GM18505 (cell line): ENCODE data around the gene REX1BD.

Source experiments
- ATAC-seq: cut with Tn5 transposase; IDR thresholded peaks from one replicate; pipeline ENCODE4 v1.9.1; 2021; ENCODE audit not compliant: unreplicated experiment
- POLR2A ChIP-seq: IDR thresholded peaks from 4 replicates; pipeline ENCODE4 v1.6.1; 2011; ENCODE audit warnings: borderline replicate concordance; ENCODE audit not compliant: insufficient read depth, insufficient read length; ENCODE audit errors: extremely low read depth

Gene REX1BD

DNA sequence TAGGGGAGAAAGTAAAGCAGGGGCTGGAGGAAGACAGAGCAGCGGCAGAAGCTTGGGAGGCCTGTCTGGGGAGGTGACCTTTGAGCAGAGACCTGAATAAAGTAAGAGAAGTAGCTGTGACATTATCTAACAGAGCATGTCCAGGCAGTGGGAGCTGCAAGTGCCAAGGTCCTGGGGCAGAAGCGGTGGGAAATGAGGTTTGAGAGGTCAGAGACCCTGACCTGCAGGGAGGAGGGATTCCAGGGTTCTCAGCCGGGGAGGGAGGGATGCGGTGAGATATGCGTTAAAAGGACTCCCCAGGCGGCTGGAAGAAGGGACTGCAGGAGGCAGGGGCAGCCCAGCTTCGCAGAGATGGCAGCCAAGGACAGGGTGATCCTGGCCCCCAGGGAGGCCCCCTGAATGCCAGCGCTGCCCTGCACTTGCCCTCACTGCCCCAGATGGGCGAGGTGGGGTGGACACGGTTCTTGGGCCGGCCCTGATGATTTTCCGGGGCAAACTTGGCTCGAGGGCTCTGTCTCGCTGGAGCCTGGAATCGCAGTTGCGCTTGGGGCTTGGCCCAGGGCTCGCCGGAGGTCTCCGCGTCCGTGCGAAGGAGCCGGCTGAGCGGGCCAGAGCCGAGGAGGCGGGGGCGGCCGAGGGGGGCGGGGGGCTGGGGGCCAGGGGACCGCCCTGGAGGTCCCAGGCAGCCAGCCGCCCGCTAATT lies 14.8 kb downstream of the REX1BD start:
- TF ChIP-seq POLR2A: no peak
- ATAC-seq: no peak

DNA sequence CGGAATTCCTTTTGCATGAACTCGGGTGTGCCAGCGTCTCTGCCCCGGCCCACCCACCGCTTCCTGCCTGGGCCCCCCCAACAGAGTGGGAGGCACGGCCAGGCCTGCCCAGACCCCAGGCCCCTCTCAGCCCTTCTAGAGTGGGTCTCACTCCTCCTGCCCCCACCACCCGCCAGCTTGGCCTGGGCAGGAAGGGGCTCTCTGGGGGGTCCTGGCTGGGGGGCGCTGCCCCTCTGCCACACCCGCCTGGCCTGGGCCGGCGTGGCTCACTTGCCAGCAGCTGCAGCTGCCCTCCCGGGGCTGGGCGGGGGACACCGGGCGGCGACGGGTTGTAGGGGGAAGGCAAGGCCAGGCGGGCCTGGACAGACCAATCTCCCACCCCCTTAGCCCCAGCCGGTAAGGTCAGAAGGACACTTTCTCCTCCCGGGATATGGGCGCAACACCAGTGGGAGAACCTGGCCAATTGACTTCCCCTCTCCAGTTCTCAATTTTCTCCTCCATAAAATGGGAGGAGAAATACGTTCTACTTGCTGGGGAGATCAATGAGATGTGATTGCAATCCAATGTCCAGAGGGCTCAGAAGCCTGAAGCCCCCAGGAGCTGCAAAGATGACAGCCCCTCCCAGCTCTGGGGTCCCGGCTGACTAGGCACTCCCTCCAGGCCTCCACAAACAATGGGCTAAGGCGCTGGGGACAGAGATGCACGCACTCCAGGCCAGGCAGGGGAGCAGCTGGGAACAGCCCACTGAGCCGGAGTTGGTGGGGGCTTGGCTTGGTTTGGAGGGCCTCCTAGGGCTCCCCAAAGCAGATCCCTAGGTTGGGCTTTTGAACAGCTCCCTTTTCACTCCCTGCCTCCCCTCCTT lies 15.6 kb downstream of the REX1BD start:
- ATAC-seq: no peak
- TF ChIP-seq POLR2A: no peak

DNA sequence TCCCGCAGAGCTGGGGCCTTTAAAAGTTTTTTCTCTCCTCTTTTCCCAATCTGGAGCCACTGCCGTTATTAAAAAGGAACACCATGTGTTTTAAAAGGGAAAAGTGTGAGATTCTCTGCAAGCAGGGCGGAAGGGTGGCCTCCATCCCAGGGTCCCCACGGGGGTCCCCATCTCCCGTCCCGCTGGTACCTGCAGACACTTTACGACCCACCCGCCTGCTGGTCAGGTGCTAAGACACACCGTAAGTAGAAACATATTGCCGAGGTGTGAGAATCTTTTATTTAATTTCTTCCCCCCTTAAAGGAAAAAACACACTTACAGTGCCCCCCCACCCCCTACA lies 16.2 kb downstream of the REX1BD start:
- ATAC-seq: no peak
- TF ChIP-seq POLR2A: no peak

- no peak for ATAC-seq
- no peak for TF ChIP-seq POLR2A
These were observed 16.6 kb downstream of the REX1BD start for GRCh38 chr19:18605196-18605545.

DNA sequence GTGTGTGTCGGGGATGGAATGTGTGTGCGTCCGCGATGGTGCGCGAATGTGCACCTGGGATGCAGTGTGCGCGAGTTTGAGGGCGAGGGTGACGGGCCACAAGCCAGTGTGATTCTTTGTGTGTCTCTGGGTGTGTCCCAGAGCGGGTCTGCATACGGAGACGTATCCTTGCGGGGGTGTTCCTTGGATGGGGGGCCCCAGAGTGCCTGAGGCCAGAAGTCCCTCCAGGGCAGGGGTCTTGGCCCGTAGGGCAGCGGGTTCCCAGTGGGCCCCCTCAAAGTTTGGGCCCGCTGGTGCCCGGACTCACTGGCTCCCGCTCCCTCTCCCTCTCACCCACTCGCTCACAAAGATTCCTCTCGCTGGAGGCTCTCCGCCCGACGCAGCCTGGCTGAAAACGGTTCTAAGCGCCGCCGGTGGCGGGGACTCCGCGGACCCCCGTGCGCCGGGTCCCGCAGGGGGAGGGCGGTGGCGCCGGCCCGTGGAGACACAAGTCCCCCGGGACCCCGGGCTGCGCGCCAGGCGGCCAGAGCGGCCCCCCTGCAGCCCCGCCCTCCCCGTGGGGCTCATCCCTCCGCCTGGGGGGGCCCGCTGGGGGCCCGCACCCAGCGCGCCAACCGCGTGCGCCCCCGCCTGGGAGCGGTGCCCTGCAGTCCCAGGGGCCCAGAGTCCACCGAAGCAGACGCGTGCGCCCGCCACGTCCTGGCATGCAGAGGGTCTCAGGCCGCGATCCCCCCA lies 17.1 kb downstream of the REX1BD start:
- no peak for ATAC-seq
- no peak for TF ChIP-seq POLR2A

GRCh38 chr19:18606281-18607225 lies 18.0 kb downstream of the REX1BD start, which contains the start of gene CRLF1:
TSS of gene CRLF1 (minus strand) at chr19:18606799. CDS start at chr19:18606656, 143 bp downstream.
- no peak for ATAC-seq
- no peak for TF ChIP-seq POLR2A

GRCh38 chr19:18607226-18608101 lies 18.9 kb downstream of the REX1BD start:
- ATAC-seq: no peak
- TF ChIP-seq POLR2A: no peak

GRCh38 chr19:18608102-18608804 lies 19.7 kb downstream of the REX1BD start:
- TF ChIP-seq POLR2A: no peak
- ATAC-seq: no peak

- no peak for ATAC-seq
- no peak for TF ChIP-seq POLR2A
These were observed 20.5 kb downstream of the REX1BD start for GRCh38 chr19:18608805-18609716.

DNA sequence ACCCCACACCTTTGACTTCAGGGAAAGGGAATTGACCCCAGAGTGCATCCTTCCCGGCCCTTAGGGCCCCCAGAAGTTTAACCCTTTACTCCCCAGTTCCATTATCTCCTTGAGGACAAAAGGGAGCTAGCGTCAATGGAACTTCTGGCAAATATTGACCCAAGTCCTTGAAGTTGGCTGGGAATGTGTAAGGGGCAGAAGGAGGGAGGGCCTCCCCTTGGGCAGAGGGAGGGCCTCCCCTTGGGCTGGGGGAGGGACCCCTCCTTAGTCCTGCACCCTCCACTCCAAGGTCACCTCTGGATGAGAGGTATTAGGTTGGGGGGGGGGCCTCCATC lies 21.1 kb downstream of the REX1BD start:
- TF ChIP-seq POLR2A: no peak
- ATAC-seq: no peak

- ATAC-seq: no peak
- no peak for TF ChIP-seq POLR2A
These were observed 21.6 kb downstream of the REX1BD start for GRCh38 chr19:18610245-18610555.
